ENCODE results near the gene B4GALNT4.
"Not testable (repeated sequence)": the region's sequence is repeated elsewhere in the genome, so short reads cannot be mapped to it uniquely, and the experiment has no call there.

The B4GALNT4 gene

GRCh38 chr11:369336-370018 lies at the start of gene B4GALNT4:
TSS of gene B4GALNT4 (plus strand) at chr11:369499. CDS start at chr11:369804, 305 bp downstream.
- DNase-seq: no peak

- not testable (repeated sequence) for DNase-seq
Observed at GRCh38 chr11:319888-320273, 49.4 kb upstream of the B4GALNT4 start.

- no peak for DNase-seq
Observed at GRCh38 chr11:324156-324555, 45.1 kb upstream of the B4GALNT4 start.

- not testable (repeated sequence) for DNase-seq
Observed at GRCh38 chr11:324593-325517, 44.4 kb upstream of the B4GALNT4 start.

- no peak for DNase-seq
Observed at GRCh38 chr11:325796-326591, 43.3 kb upstream of the B4GALNT4 start.

- no peak for DNase-seq
Observed at GRCh38 chr11:326592-326841, 42.8 kb upstream of the B4GALNT4 start.

GRCh38 chr11:326842-327580 lies 42.3 kb upstream of the B4GALNT4 start:
- DNase-seq: peak; percentile 23

GRCh38 chr11:327581-327923 lies 41.7 kb upstream of the B4GALNT4 start:
- DNase-seq: no peak

GRCh38 chr11:328012-328411 lies 41.3 kb upstream of the B4GALNT4 start:
- no peak for DNase-seq

GRCh38 chr11:328516-329100 lies 40.7 kb upstream of the B4GALNT4 start:
- DNase-seq: not testable (repeated sequence)

- DNase-seq: no peak
Observed at GRCh38 chr11:329886-330253, 39.4 kb upstream of the B4GALNT4 start.

GRCh38 chr11:330307-330693 lies 39.0 kb upstream of the B4GALNT4 start:
- no peak for DNase-seq

GRCh38 chr11:330694-331357 lies 38.5 kb upstream of the B4GALNT4 start:
- no peak for DNase-seq

- no peak for DNase-seq
Observed at GRCh38 chr11:331358-332060, 37.8 kb upstream of the B4GALNT4 start.

- no peak for DNase-seq
Observed at GRCh38 chr11:332651-333480, 36.4 kb upstream of the B4GALNT4 start.

- not testable (repeated sequence) for DNase-seq
Observed at GRCh38 chr11:333616-334263, 35.6 kb upstream of the B4GALNT4 start.

GRCh38 chr11:334264-334994 lies 34.9 kb upstream of the B4GALNT4 start:
- DNase-seq: no peak

GRCh38 chr11:335779-336658 lies 33.3 kb upstream of the B4GALNT4 start:
- DNase-seq: no peak
